ENCODE results near the gene OR4X1. TPM values are rescaled to one million over a fixed set of nuclear protein-coding genes. Genes with fewer than 3 reads are reported as not detected.

Gene OR4X1
- total and polyA plus RNA-seq, 2 of the 8 experiments (the other 6 are each of a cell fraction or from before 2014, with no cell fraction given) = not detected

DNA sequence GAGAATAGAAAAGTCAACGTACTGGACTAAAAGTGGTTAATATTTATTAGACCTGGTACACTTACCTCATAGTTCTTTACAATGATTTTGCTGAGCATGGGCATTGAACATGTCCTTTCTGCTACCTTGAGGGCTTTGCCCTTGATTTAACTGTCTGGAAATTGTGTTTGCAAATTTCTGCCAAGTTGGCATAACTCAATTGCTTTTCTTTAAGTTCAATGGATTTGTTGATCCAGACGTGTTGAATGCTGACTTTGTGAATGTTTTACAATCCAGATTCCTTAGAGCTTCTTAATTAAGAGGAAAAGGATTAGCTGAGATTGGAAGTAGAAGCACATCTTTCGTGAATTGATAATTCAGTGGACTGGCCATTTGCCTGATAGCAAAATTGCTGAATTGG, 25.9 kb upstream of the OR4X1 start:
- H3K36me3 ChIP-seq (ENCODE audit: control insufficient read depth in 2 of 4, insufficient read depth in 4 of 4, low read length in 3 of 4) = peaks cover 0 to 2% (median 0%) of the 10 kb centered on the region in 4 experiments; a peak in 2 of 8 replicates
- no peak overlapping the region for H2BK12ac ChIP-seq (ENCODE audit: low read depth, low read length)
- H3K14ac ChIP-seq (ENCODE audit: insufficient read length) = no peak overlapping the region
- no peak overlapping the region for H3K23ac ChIP-seq (ENCODE audit: insufficient read length)
- DNase-seq (ENCODE audit: low read depth in 1 of 2, low spot score in 2 of 2) (no peak), FAIRE-seq (no peak)
- POLR2A ChIA-PET (ENCODE audit: partially characterized antibody) = no interaction called here
- no peaks in the 10 kb centered on the region for H4K20me1 ChIP-seq (replicated peaks in 1 of 2; ENCODE audit: control insufficient read depth in 1 of 2, insufficient read depth in 2 of 2, low read length in 2 of 2)
- H2AFZ ChIP-seq (ENCODE audit: low read length) = no peak overlapping the region
- no peaks in the 10 kb centered on the region for H3K79me1 ChIP-seq (ENCODE audit: low read depth, low read length)
- H2BK20ac ChIP-seq (ENCODE audit: low read length) = no peak overlapping the region
- no peak overlapping the region for H2BK15ac ChIP-seq (ENCODE audit: low read length)
- no peaks in the 10 kb centered on the region for H3K4me1 ChIP-seq (replicated peaks in 1 of 4; ENCODE audit: control insufficient read depth in 3 of 4, insufficient read depth in 4 of 4, low read length in 3 of 4)
- H3K9me3 ChIP-seq (ENCODE audit: insufficient read depth in 2 of 2, low read depth in 1 of 2, low read length in 1 of 2) = peaks cover 46 to 55% of the 10 kb centered on the region in 2 experiments
- H3K9ac ChIP-seq (replicated peaks in 1 of 4; ENCODE audit: extremely low read depth in 1 of 4, low read depth in 3 of 4, low read length in 3 of 4) = no peak overlapping the region
- 28% methylated on average over 3 of the region's 3 CpGs; no CpG with 5 or more reads in 1 of the 2 experiments for WGBS, 2 experiments (ENCODE audit: extremely low coverage in 1 of 2, insufficient coverage in 1 of 2, insufficient read length in 1 of 2, insufficient replicate concordance in 2 of 2, low coverage in 1 of 2, low lambda C conversion rate in 2 of 2, missing lambda C conversion rate in 1 of 2)
- H3K4ac ChIP-seq (replicated peaks; ENCODE audit: insufficient read length, low read depth, low read length) = no peak overlapping the region
- no peaks in the 10 kb centered on the region for H3K23me2 ChIP-seq (ENCODE audit: low read depth, low read length)
- H4K5ac ChIP-seq (ENCODE audit: insufficient read length, low read depth, low read length) = no peak overlapping the region
- H3K56ac ChIP-seq (replicated peaks; ENCODE audit: insufficient read length, low read depth, low read length) = no peak overlapping the region
- H3K27me3 ChIP-seq (replicated peaks in 1 of 4; ENCODE audit: control insufficient read depth in 3 of 4, extremely low read depth in 1 of 4, insufficient read depth in 3 of 4, low read length in 3 of 4) = no peaks in the 10 kb centered on the region
- H2AK5ac ChIP-seq (ENCODE audit: low read depth, low read length) = no peak overlapping the region
- CTCF ChIA-PET (ENCODE audit: partially characterized antibody) = no interaction called here
- no peak overlapping the region for H2BK120ac ChIP-seq (replicated peaks; ENCODE audit: low read depth, low read length)
- H4K8ac ChIP-seq (ENCODE audit: extremely low read depth, insufficient read depth, low read length) = no peak overlapping the region
- no peaks in the 10 kb centered on the region for H3K79me2 ChIP-seq (ENCODE audit: control insufficient read depth in 1 of 2, insufficient read depth in 2 of 2, low read length in 2 of 2)
- no peak overlapping the region for H3K4me3 ChIP-seq (ENCODE audit: extremely low read depth in 1 of 4, insufficient read depth in 2 of 4, low read depth in 3 of 4, low read length in 4 of 4)
- H3K18ac ChIP-seq (ENCODE audit: extremely low read depth, low read length) = no peak overlapping the region
- H4K91ac ChIP-seq (replicated peaks; ENCODE audit: insufficient read length, low read length) = no peak overlapping the region
- no peak overlapping the region for H3K27ac ChIP-seq (ENCODE audit: low read depth, low read length)
- H2BK5ac ChIP-seq (ENCODE audit: low read depth, low read length) = no peak overlapping the region
- H3K4me2 ChIP-seq (ENCODE audit: insufficient read depth in 1 of 2, low read depth in 2 of 2, low read length in 2 of 2) = no peak overlapping the region
- TF ChIP-seq SRF (IDR thresholded peaks at IDR 0.05; ENCODE audit: low read depth, low read length) (no peak), JUND (IDR thresholded peaks at IDR 0.05; ENCODE audit: low read length) (no peak), GTF2F1 (IDR thresholded peaks at IDR 0.05; ENCODE audit: borderline replicate concordance, low read depth, low read length) (no peak), JUN (IDR thresholded peaks at IDR 0.05; ENCODE audit: low read depth, low read length) (no peak), PHF8 (conservative IDR thresholded peaks at IDR 0.05; ENCODE audit: low read depth, low read length) (no peak), CHD2 (IDR thresholded peaks at IDR 0.05; ENCODE audit: low read length) (no peak), EP300 (IDR thresholded peaks at IDR 0.05; ENCODE audit: borderline replicate concordance in 1 of 2, low read depth in 2 of 2, low read length in 2 of 2) (no peak), NRF1 (IDR thresholded peaks at IDR 0.05; ENCODE audit: low read depth, low read length) (no peak), RXRA (IDR thresholded peaks at IDR 0.05; ENCODE audit: insufficient read depth, low read depth, low read length) (no peak), TCF12 (IDR thresholded peaks at IDR 0.05; ENCODE audit: low read depth, low read length) (no peak), KDM1A (IDR thresholded peaks at IDR 0.05; ENCODE audit: borderline replicate concordance, low read length) (no peak), POLR2A (IDR thresholded peaks at IDR 0.05; ENCODE audit: control extremely low read depth in 1 of 2, low read depth in 2 of 2, low read length in 2 of 2) (no peak), TEAD4 (IDR thresholded peaks at IDR 0.05; ENCODE audit: low read depth, low read length) (no peak)
- TF ChIP-seq, protein P1, sequence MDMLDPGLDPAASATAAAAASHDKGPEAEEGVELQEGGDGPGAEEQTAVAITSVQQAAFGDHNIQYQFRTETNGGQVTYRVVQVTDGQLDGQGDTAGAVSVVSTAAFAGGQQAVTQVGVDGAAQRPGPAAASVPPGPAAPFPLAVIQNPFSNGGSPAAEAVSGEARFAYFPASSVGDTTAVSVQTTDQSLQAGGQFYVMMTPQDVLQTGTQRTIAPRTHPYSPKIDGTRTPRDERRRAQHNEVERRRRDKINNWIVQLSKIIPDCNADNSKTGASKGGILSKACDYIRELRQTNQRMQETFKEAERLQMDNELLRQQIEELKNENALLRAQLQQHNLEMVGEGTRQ (IDR thresholded peaks at IDR 0.05; ENCODE audit: low read length) = no peak
- TF ChIP-seq, protein P2, sequence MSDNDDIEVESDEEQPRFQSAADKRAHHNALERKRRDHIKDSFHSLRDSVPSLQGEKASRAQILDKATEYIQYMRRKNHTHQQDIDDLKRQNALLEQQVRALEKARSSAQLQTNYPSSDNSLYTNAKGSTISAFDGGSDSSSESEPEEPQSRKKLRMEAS (IDR thresholded peaks at IDR 0.05) = no peak
